Measurements from ENCODE around the gene SYNGAP1.

Gene SYNGAP1

GRCh38 chr6:33380272-33380981, 39.4 kb upstream of the SYNGAP1 start:
- no peak for DNase-seq (ENCODE audit: extremely low read depth, low read depth)
- TF ChIP-seq, protein P1, sequence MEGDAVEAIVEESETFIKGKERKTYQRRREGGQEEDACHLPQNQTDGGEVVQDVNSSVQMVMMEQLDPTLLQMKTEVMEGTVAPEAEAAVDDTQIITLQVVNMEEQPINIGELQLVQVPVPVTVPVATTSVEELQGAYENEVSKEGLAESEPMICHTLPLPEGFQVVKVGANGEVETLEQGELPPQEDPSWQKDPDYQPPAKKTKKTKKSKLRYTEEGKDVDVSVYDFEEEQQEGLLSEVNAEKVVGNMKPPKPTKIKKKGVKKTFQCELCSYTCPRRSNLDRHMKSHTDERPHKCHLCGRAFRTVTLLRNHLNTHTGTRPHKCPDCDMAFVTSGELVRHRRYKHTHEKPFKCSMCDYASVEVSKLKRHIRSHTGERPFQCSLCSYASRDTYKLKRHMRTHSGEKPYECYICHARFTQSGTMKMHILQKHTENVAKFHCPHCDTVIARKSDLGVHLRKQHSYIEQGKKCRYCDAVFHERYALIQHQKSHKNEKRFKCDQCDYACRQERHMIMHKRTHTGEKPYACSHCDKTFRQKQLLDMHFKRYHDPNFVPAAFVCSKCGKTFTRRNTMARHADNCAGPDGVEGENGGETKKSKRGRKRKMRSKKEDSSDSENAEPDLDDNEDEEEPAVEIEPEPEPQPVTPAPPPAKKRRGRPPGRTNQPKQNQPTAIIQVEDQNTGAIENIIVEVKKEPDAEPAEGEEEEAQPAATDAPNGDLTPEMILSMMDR (IDR thresholded peaks at IDR 0.05; ENCODE audit: low read depth, low read length) = no peak

- no peak for DNase-seq (ENCODE audit: extremely low read depth, low read depth)
- TF ChIP-seq, protein P1 (IDR thresholded peaks at IDR 0.05; ENCODE audit: low read depth, low read length) = no peak
These were observed 36.3 kb upstream of the SYNGAP1 start for GRCh38 chr6:33383427-33384185.

DNA sequence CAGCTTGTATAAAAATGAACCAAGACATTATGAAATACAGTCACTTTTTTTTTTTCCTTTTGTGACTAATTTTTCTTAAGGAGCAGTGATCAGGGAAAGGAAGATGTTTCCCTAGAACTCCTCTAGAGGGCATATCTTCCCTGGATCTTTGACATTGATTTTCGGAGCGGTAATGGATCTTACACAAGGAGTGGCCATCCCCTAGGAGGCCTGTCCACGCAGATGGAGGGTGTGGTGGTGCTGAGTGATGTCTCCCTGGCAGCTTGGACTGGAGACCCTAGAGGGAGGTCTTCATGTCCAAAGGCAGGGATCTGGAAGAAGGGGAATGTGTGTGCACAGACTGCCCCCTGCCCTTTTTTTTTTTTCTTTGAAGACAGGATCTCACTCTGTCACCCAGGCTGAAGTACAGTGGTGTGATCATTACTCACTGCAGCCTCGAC, 35.3 kb upstream of the SYNGAP1 start:
- TF ChIP-seq, protein P1 (IDR thresholded peaks at IDR 0.05; ENCODE audit: low read depth, low read length) = no peak
- no peak for DNase-seq (ENCODE audit: extremely low read depth, low read depth)

- TF ChIP-seq, protein P1 (IDR thresholded peaks at IDR 0.05; ENCODE audit: low read depth, low read length) = no peak
These were observed 29.7 kb upstream of the SYNGAP1 start for GRCh38 chr6:33390173-33390572.

GRCh38 chr6:33390767-33391277, 29.0 kb upstream of the SYNGAP1 start:
- TF ChIP-seq, protein P1 (IDR thresholded peaks at IDR 0.05; ENCODE audit: low read depth, low read length) = no peak
- DNase-seq (ENCODE audit: extremely low read depth, low read depth) = no peak

More at GRCh38 chr6:33390173-33390572, 29.7 kb upstream of the SYNGAP1 start:
- DNase-seq (ENCODE audit: extremely low read depth, low read depth) = no peak

GRCh38 chr6:33391278-33391921, 28.5 kb upstream of the SYNGAP1 start, which contains the start of gene KIFC1:
Gene KIFC1 (plus strand): TSS chr6:33391823. CDS start chr6:33391986, 163 bp downstream.
- peak; percentile 100 for DNase-seq (ENCODE audit: extremely low read depth, low read depth)
- TF ChIP-seq, protein P1 (IDR thresholded peaks at IDR 0.05; ENCODE audit: low read depth, low read length) = peak; percentile 96

Data from AG09319 (cell line).